Subcutaneous adipose tissue (tissue), 4 donors: ENCODE measurements around the gene AASDHPPT. TPM values are rescaled to one million over a fixed set of nuclear protein-coding genes. Genes with fewer than 3 reads are reported as not detected.

ENCODE experiments used
- CTCF ChIP-seq: fragments of 450-650 bp; IDR thresholded peaks from one replicate; pipeline ENCODE4 v1.5.1; 2016; ENCODE audit warnings: low read depth, mild to moderate bottlenecking, control low read depth, antibody characterized with exemption, moderate library complexity
- total RNA-seq, 4 donors: library from RNA; depleted of rRNA; stranded (reverse); fragments of >200 nt; gene quantifications; one replicate each; pipeline ENCODE4 v1.1.0, GENCODE V29; 2016

The AASDHPPT gene
- total RNA-seq, 4 donors from 2014 or later, result 31.4 to 47.6 (median 37.0) TPM

- no peak for TF ChIP-seq CTCF
These were observed 60.3 kb downstream of the AASDHPPT start for GRCh38 chr11:106137758-106138157.

Other genes with a start within 250 kb of the AASDHPPT start
- 10 to 100 TPM; 23.1 to 30.9 (median 25.8) TPM for gene MSANTD4, start 55.4 kb upstream of the AASDHPPT start, total RNA-seq
- 1 to 10 TPM; 2.8 to 6.8 (median 4.7) TPM for gene KBTBD3, start 315 bp upstream of the AASDHPPT start, total RNA-seq